ENCODE measurements around the gene TUBB.

DNA sequence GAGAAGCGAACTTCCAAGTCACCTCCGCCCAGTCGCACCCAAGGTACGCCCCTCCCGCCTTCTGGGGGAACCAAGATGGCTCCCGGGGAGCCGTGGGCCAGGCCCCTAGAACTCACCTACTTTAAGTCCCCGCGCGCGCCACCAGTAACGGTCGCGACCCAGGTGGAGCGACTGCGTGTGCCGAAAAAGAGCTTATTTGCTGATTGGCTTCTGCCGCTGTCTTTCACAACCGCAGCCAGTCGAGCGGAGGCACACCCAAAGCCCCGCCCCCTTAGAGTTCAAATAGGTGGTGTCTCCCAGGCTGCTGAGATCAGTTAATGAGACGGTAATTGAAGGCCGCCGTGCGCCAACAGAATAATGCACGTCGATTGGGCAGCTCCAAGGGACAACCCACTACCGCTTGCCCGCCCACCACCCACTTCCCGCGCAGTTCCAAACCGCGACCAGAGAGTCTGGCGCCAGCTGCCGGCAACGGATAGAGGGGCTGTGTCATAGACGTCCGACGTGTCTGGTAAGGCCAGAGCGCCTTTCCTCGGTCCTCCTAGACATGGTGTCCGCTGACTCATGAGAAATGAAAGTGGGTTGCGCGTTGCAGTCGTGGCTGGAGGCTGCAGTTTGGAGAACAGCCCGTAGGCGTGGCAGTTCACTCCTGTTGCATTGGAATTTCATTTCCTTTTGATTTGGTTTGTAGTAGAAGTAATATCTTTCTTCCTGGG is 2.9 kb upstream of the TUBB start, which contains the start of gene MDC1:
- TF ChIP-seq, protein P1, sequence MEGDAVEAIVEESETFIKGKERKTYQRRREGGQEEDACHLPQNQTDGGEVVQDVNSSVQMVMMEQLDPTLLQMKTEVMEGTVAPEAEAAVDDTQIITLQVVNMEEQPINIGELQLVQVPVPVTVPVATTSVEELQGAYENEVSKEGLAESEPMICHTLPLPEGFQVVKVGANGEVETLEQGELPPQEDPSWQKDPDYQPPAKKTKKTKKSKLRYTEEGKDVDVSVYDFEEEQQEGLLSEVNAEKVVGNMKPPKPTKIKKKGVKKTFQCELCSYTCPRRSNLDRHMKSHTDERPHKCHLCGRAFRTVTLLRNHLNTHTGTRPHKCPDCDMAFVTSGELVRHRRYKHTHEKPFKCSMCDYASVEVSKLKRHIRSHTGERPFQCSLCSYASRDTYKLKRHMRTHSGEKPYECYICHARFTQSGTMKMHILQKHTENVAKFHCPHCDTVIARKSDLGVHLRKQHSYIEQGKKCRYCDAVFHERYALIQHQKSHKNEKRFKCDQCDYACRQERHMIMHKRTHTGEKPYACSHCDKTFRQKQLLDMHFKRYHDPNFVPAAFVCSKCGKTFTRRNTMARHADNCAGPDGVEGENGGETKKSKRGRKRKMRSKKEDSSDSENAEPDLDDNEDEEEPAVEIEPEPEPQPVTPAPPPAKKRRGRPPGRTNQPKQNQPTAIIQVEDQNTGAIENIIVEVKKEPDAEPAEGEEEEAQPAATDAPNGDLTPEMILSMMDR (IDR thresholded peaks at IDR 0.05) = peak; percentile 32 to 48 (median 38)
- peak; percentile 92 for TF ChIP-seq POLR2A (IDR thresholded peaks at IDR 0.05)

Measured in right lobe of liver (tissue), 4 donors.